ENCODE measurements around the gene EXOSC2. TPM values are rescaled to one million over a fixed set of nuclear protein-coding genes. Genes with fewer than 3 reads are reported as not detected.

Gene EXOSC2
- total RNA-seq, 2 donors from 2014 or later, result 47.8 to 74.0 TPM

DNA sequence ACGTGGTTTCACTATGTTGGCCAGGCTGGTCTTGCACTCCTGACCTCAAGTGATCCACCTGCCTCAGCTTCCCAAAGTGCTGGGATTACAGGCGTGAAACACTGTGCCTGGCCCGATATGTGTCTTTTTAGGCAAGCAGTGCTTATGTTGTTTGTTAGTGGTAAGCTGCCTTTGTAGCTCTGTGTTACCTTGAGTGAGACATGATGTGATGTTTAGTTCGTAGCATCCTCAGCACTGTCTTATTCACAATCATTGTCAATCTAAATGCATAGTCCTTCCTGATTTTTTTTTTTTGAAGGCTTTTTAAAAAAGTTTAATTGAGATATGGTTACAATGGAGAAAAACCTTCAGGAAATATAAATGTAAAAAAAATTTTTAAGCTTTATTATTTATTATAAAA, 45.5 kb downstream of the EXOSC2 start:
- H3K4me1 Mint-ChIP-seq, result peaks cover 1% of the 10 kb centered on the region
- H3K9ac ChIP-seq (ENCODE audit: extremely low read depth, low read length, poor library complexity, severe bottlenecking), result no peak overlapping the region
- no peaks in the 10 kb centered on the region for H3K4me1 ChIP-seq (ENCODE audit: control insufficient read depth, insufficient read depth, low read length)
- no peak overlapping the region for H3K27ac ChIP-seq (ENCODE audit: low read depth, low read length)
- H3K27me3 Mint-ChIP-seq (ENCODE audit: insufficient read depth), result no peaks in the 10 kb centered on the region
- H3K27me3 ChIP-seq (ENCODE audit: control insufficient read depth, insufficient read depth, low read length, poor library complexity, severe bottlenecking), result no peaks in the 10 kb centered on the region
- no peak overlapping the region for H3K27ac Mint-ChIP-seq
- 83 to 92% methylated on average over 1 to 3 of the region's 4 CpGs for WGBS, 2 experiments (ENCODE audit: insufficient coverage in 1 of 2, insufficient read length in 1 of 2)
- H3K9me3 ChIP-seq (ENCODE audit: control insufficient read depth, low read length), result no peaks in the 10 kb centered on the region
- DNase-seq, result no peak
- no peaks in the 10 kb centered on the region for H3K36me3 ChIP-seq (ENCODE audit: control insufficient read depth, insufficient read depth, low read length)
- peaks cover 6% of the 10 kb centered on the region for H3K36me3 Mint-ChIP-seq (ENCODE audit: low read depth)
- TF ChIP-seq, protein P1, sequence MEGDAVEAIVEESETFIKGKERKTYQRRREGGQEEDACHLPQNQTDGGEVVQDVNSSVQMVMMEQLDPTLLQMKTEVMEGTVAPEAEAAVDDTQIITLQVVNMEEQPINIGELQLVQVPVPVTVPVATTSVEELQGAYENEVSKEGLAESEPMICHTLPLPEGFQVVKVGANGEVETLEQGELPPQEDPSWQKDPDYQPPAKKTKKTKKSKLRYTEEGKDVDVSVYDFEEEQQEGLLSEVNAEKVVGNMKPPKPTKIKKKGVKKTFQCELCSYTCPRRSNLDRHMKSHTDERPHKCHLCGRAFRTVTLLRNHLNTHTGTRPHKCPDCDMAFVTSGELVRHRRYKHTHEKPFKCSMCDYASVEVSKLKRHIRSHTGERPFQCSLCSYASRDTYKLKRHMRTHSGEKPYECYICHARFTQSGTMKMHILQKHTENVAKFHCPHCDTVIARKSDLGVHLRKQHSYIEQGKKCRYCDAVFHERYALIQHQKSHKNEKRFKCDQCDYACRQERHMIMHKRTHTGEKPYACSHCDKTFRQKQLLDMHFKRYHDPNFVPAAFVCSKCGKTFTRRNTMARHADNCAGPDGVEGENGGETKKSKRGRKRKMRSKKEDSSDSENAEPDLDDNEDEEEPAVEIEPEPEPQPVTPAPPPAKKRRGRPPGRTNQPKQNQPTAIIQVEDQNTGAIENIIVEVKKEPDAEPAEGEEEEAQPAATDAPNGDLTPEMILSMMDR (conservative IDR thresholded peaks at IDR 0.05), result no peak
- no peak overlapping the region for H3K4me3 ChIP-seq (ENCODE audit: low read length)
- no peak overlapping the region for H3K4me3 Mint-ChIP-seq
- no peaks in the 10 kb centered on the region for H3K9me3 Mint-ChIP-seq

DNA sequence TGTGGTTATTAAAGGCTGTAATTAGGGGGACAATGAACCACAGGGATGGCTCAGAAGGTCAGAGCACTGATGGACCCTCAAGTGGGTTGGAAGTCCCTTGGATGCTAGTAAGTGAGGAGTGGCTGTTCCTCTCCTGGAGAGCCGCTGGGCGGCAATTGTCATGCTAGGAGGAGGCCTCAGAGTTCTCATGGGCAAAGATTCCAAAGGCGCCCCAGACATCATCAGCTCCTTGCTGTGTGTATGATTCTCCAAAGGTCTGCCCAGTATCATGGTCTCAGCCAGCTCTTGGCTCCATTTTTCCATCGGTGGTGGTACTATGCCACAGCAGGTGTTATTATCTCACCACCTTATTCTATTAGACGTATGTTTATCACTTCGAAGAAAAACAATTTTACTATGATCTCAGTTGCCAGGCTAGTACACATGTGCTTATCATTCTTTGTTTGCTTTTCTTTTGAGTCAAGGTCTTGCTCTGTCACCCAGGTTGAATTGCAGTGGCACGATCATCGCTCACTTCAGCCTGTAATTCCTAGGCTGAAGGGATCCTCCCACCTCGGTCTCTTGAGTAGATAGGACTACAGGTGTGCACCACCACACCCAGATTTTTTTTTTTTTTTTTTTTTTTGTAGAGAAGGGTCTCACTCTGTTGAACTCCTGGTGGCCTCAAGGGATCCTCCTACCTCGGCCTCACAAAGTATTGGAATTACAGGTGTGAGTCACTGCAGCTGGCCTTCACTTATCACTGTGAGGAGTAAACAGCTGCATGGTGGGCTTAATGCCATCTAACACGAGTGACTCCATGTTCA, 46.8 kb downstream of the EXOSC2 start:
- Histone ChIP-seq H3K27ac (ENCODE audit: low read depth, low read length) (no peak overlapping the region), H3K36me3 (ENCODE audit: control insufficient read depth, insufficient read depth, low read length) (no peaks in the 10 kb centered on the region), H3K27me3 (ENCODE audit: control insufficient read depth, insufficient read depth, low read length, poor library complexity, severe bottlenecking) (no peaks in the 10 kb centered on the region), H3K9ac (ENCODE audit: extremely low read depth, low read length, poor library complexity, severe bottlenecking) (no peak overlapping the region), H3K4me1 (ENCODE audit: control insufficient read depth, insufficient read depth, low read length) (no peaks in the 10 kb centered on the region), H3K9me3 (ENCODE audit: control insufficient read depth, low read length) (no peaks in the 10 kb centered on the region), H3K4me3 (ENCODE audit: low read length) (no peak overlapping the region)
- no peak for DNase-seq
- no peaks in the 10 kb centered on the region for H3K27me3 Mint-ChIP-seq (ENCODE audit: insufficient read depth)
- H3K36me3 Mint-ChIP-seq (ENCODE audit: low read depth), result peaks cover 6% of the 10 kb centered on the region
- no peak overlapping the region for H3K27ac Mint-ChIP-seq
- peaks cover 1% of the 10 kb centered on the region for H3K4me1 Mint-ChIP-seq
- no peak overlapping the region for H3K4me3 Mint-ChIP-seq
- no peaks in the 10 kb centered on the region for H3K9me3 Mint-ChIP-seq
- 93 to 96% methylated on average over 9 to 11 of the region's 11 CpGs for WGBS, 2 experiments (ENCODE audit: insufficient coverage in 1 of 2, insufficient read length in 1 of 2)
- TF ChIP-seq, protein P1 (conservative IDR thresholded peaks at IDR 0.05), result no peak

DNA sequence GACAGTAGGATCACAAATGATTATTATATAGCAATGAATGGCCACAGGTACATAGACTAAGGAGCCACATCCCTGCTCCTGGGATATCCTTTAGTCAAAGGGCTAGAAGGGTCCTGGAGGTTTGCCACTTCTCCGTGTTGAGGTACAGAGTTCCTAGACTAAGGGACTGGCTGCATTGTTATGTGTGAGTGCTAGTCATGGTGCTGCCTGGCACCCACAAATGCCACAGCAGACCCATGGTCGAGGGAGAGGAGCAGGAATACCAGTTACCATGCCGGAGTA, 47.4 kb downstream of the EXOSC2 start:
- H3K4me3 Mint-ChIP-seq, result no peak overlapping the region
- H3K36me3 Mint-ChIP-seq (ENCODE audit: low read depth), result peaks cover 6% of the 10 kb centered on the region
- TF ChIP-seq, protein P1 (conservative IDR thresholded peaks at IDR 0.05), result no peak
- H3K27me3 Mint-ChIP-seq (ENCODE audit: insufficient read depth), result no peaks in the 10 kb centered on the region
- Histone ChIP-seq H3K36me3 (ENCODE audit: control insufficient read depth, insufficient read depth, low read length) (no peaks in the 10 kb centered on the region), H3K27me3 (ENCODE audit: control insufficient read depth, insufficient read depth, low read length, poor library complexity, severe bottlenecking) (no peaks in the 10 kb centered on the region), H3K9ac (ENCODE audit: extremely low read depth, low read length, poor library complexity, severe bottlenecking) (no peak overlapping the region), H3K9me3 (ENCODE audit: control insufficient read depth, low read length) (no peaks in the 10 kb centered on the region), H3K4me3 (ENCODE audit: low read length) (no peak overlapping the region), H3K27ac (ENCODE audit: low read depth, low read length) (no peak overlapping the region), H3K4me1 (ENCODE audit: control insufficient read depth, insufficient read depth, low read length) (no peaks in the 10 kb centered on the region)
- H3K27ac Mint-ChIP-seq, result no peak overlapping the region
- 94% methylated on average over 3 of the region's 3 CpGs for WGBS, 2 experiments (ENCODE audit: insufficient coverage in 1 of 2, insufficient read length in 1 of 2)
- no peaks in the 10 kb centered on the region for H3K9me3 Mint-ChIP-seq
- H3K4me1 Mint-ChIP-seq, result peaks cover 1% of the 10 kb centered on the region
- no peak for DNase-seq
